Adrenal gland (tissue), 12 donors: ENCODE results near the gene NR6A1. TPM values are rescaled to one million over a fixed set of nuclear protein-coding genes. Genes with fewer than 3 reads are reported as not detected.

Source experiments
- DNase-seq, 7 donors: peaks; one replicate each; pipeline ENCODE4 v3.0.0-alpha.2; 2019 to 2020
- H3K27ac ChIP-seq, 5 donors: fragments of 200-600 bp; sonication (generic) in 4 of 5; 1 replicate in 3 of 5; 2 replicates in 2 of 5; pipeline versions ENCODE4 v1.5.1 to v1.8.0; 2016 to 2020; ENCODE audit warnings: mild to moderate bottlenecking in 1 of 5
- H3K27me3 ChIP-seq: fragments of 200-600 bp; 2 replicates; pipeline ENCODE4 v1.8.0; 2021
- H3K36me3 ChIP-seq, 2 donors: fragments of 200-600 bp; replicated peaks in 1 of 2; 1 replicate in 1 of 2; 2 replicates in 1 of 2; pipeline versions ENCODE4 v1.5.1 to v1.8.0; 2018 to 2022
- H3K4me1 ChIP-seq, 2 donors: fragments of 200-600 bp; replicated peaks in 1 of 2; 1 replicate in 1 of 2; 2 replicates in 1 of 2; pipeline versions ENCODE4 v1.5.1 to v1.8.0; 2018 to 2021
- H3K4me3 ChIP-seq, 4 donors: fragments of 200-600 bp; sonication (generic) in 3 of 4; one replicate each; pipeline ENCODE4 v1.5.1; 2016 to 2018
- H3K9me3 ChIP-seq, 3 donors: fragments of 200-600 bp; sonication (generic) in 1 of 3; replicated peaks in 1 of 3; 1 replicate in 2 of 3; 2 replicates in 1 of 3; pipeline versions ENCODE4 v1.5.1 to v1.8.0; 2016 to 2021
- POLR2A ChIP-seq, 2 donors: fragments of 450-650 bp; IDR thresholded peaks; one replicate each; pipeline ENCODE4 v1.6.1; 2017; ENCODE audit warnings: antibody characterized with exemption in 2 of 2, mild to moderate bottlenecking in 2 of 2, moderate library complexity in 1 of 2
- WGBS, 4 donors: extraction: QIAGEN DNeasy Blood & Tissue Kit in 2 of 4; methylation state at CpG; one replicate each; pipeline versions ENCODE4 v1.1.5 to v1.1.7; 2013 to 2017; 5-methylcytosine and 5-hydroxymethylcytosine counted together
- intact Hi-C, 2 donors: fragments of 100-400 bp; cut with DNase I; formaldehyde crosslinking; loops; one replicate each; pipeline versions ENCODE4 v1.14.1 to v1.15.0; 2022 to 2023
- polyA plus RNA-seq, 3 donors: library from polyadenylated mRNA; stranded (reverse); fragments of 200-250 nt in 2 of 3; fragments of 350-450 nt in 1 of 3; fragmentation: Illumina TruSeq in 1 of 3; extraction: RNeasy Lipid Tissue Mini Kit (QIAGEN cat#74804) in 1 of 3; gene quantifications; one replicate each; pipeline ENCODE4 v1.2.3, GENCODE V29; 2013 to 2014
- total RNA-seq, 9 donors: library from RNA; depleted of rRNA in 4 of 9; stranded (reverse); fragments of >200 nt in 4 of 9; fragments of 120-200 nt in 1 of 9; fragmentation: NEBNext Ultra II Directional in 1 of 9; extraction: Animal tissue kit (Norgen Biotek cat#: 25700) in 1 of 9; gene quantifications; one replicate each; pipeline versions ENCODE4 v1.1.0 to v1.2.4, GENCODE V29; 2013 to 2023
- TF ChIP-seq, protein P1 (sequence below), 6 experiments: fragments of 450-650 bp in 4 of 6; fragments of 200-600 bp in 2 of 6; sonication (generic) in 1 of 6; IDR thresholded peaks; 1 replicate in 5 of 6; 2 replicates in 1 of 6; pipeline versions ENCODE4 v1.5.1 to v1.8.0; 2016 to 2021; ENCODE audit warnings: antibody characterized with exemption in 6 of 6, mild to moderate bottlenecking in 2 of 6, moderate library complexity in 1 of 6
- donor health status: healthy with polysubstance abuse.
- donor health status: Bipolar disorder and iron deficiency.
- donor health status: DM: yes; HTN: yes; CAD: no.
- donor health status: DM: no; HTN: no; CAD: no.
- donor health status: DM: no; HTN: no; CAD: no.
- donor health status: DM: yes; HTN: yes; CAD: no.

NR6A1 gene
- total and polyA plus RNA-seq, 12 donors, result 0.46 to 9.8 (median 1.5) TPM

DNA sequence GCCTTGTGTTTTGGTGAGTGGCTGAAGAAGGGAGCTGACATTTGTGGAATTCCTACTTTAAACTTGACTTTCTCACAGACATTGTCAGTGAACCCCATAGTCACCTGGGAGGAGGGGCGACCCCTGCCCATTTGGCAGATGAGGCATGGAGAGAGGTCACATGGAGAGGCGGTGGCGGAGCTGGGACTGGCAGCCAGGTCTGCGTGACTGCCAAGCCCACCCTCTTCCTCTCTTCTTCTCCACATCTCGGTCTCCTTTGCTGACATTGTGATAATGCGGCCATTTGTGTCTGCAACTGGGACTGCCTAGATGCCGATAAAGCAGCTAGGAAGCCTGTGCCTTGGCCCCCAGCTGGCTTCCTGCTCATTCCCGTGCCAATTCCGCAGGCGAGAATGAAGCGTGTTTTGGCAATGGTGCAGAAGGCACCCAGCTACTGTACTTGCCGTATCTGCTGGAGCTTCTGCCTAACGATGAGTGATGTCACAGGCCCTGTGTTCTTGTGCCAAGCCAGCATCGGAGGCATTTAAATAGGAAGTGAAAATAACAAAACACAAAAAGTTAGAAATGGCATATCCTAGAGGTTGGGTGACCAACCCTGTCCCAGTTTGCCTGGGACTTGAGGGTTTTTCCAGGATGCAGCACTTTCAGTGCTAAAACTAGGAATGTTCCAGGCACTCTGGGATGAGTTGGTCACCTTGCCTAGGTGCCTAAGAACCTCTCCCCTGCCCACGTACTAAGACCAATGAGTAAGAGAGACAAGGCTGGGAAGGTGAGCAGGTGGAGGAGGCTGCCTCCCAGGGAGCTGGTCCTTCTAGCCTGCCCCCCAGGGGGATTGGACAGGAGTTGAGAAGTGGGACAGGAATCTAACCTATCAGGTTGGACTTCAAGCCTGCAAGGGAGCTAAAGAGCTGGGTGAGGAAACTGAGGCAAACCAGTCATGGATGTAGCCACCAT lies 29.5 kb upstream of the NR6A1 start:
- 38 to 47% (median 43%) methylated on average over 14 to 15 of the region's 15 CpGs for WGBS, 4 donors
- intact Hi-C loops, result no loop called here
- H3K4me1 ChIP-seq, result no peaks in the 10 kb centered on the region
- no peak overlapping the region for H3K4me3 ChIP-seq
- peak overlapping the region in 1 of 5 donors; percentile 31 for H3K27ac ChIP-seq
- no peaks in the 10 kb centered on the region for H3K9me3 ChIP-seq
- DNase-seq, result peak in 6 of 7 donors; percentile 57 to 87 (median 72)
- H3K27me3 ChIP-seq, result no peaks in the 10 kb centered on the region
- TF ChIP-seq, protein P1, sequence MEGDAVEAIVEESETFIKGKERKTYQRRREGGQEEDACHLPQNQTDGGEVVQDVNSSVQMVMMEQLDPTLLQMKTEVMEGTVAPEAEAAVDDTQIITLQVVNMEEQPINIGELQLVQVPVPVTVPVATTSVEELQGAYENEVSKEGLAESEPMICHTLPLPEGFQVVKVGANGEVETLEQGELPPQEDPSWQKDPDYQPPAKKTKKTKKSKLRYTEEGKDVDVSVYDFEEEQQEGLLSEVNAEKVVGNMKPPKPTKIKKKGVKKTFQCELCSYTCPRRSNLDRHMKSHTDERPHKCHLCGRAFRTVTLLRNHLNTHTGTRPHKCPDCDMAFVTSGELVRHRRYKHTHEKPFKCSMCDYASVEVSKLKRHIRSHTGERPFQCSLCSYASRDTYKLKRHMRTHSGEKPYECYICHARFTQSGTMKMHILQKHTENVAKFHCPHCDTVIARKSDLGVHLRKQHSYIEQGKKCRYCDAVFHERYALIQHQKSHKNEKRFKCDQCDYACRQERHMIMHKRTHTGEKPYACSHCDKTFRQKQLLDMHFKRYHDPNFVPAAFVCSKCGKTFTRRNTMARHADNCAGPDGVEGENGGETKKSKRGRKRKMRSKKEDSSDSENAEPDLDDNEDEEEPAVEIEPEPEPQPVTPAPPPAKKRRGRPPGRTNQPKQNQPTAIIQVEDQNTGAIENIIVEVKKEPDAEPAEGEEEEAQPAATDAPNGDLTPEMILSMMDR (IDR thresholded peaks at IDR 0.05), result no peak
- H3K36me3 ChIP-seq, result no peaks in the 10 kb centered on the region

DNA sequence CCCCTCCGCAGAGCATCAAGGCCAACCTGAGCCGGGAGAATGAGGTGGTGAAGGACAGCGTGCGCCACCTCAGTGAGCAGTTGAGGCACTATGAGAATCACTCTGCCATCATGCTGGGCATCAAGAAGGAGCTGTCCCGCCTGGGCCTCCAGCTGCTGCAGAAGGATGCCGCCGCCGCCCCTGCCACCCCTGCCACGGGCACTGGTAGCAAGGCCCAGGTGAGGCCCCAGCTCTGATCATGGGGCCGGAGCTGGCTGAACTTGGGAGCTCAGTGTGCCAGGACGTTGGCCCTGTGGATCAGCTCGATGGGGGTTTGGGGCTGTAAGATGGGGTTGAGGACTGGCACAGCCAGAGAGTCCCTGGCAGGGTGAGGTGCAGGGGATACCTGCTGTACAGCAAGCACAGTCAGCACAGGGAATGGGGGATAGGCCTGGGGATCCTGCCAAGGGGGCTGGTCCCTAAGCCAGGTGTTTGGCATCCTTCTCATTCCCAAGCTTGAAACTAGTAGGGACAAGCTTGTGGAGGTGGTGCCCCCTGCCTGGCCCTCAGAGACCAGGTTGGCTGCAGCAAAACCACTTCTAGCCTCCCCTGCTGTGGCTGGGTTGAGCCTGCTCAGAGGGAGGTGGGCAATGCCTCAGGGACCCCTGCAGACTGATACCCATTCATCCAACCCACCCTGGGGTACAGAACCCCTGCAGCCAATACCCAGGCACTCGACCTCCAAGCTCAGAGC lies 28.3 kb upstream of the NR6A1 start:
- H3K27ac ChIP-seq, result peak overlapping the region in 1 of 5 donors; percentile 31

DNA sequence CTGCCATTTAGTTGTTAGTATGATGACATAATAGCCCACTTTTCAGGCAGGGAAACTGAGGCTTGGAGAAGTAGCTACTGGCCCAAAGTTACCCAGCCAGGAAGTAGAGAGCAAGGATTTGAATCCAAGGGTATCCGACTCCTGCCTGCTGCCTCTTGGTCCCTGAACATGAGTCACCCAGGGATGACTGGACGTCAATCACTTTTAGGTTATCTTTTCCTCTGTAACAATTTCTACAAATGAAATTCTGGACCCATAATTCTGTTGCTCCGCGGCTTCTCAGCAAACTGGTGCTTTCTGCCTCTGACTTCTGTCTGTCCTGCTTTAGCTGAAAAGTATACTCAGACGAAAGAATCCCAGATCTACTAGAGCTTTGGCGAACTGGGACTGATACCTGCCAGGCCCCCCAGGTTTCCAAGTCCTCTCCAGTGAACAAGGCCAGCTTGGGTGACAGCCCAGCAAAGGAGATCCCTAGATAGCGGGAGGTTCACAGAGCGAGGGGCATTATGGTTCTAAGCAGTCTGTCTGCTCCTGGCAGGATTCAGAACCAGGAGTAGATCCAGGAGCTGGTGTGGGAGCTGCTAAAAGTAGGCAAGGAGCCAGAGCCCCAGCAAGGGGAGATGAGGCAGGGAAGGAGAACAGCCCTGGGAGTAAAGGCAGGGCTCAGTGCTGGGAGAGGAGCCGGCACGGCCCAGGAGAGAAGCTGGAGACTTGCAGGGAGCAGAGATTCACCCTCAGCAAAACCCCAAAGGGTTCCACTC lies 26.4 kb upstream of the NR6A1 start:
- H3K9me3 ChIP-seq, result no peaks in the 10 kb centered on the region
- DNase-seq, result peak in 1 of 7 donors; percentile 41
- WGBS, 4 donors, result 45 to 67% (median 63%) methylated on average over 9 to 10 of the region's 10 CpGs
- TF ChIP-seq, protein P1 (IDR thresholded peaks at IDR 0.05), result no peak
- TF ChIP-seq POLR2A (IDR thresholded peaks at IDR 0.05), result no peak
- H3K4me1 ChIP-seq, result peaks cover 0 to 9% of the 10 kb centered on the region in 2 donors
- no peaks in the 10 kb centered on the region for H3K27me3 ChIP-seq
- no peaks in the 10 kb centered on the region for H3K36me3 ChIP-seq
- peak overlapping the region in 1 of 5 donors; percentile 87 for H3K27ac ChIP-seq
- no peak overlapping the region for H3K4me3 ChIP-seq
- intact Hi-C loops, result no loop called here

More for the DNA sequence above, 28.3 kb upstream of the NR6A1 start:
- H3K36me3 ChIP-seq, result no peaks in the 10 kb centered on the region
- 70 to 82% (median 78%) methylated on average over 6 to 13 of the region's 13 CpGs for WGBS, 4 donors
- TF ChIP-seq, protein P1 (IDR thresholded peaks at IDR 0.05), result no peak
- no peak for TF ChIP-seq POLR2A (IDR thresholded peaks at IDR 0.05)
- intact Hi-C loops, result no loop called here
- no peaks in the 10 kb centered on the region for H3K9me3 ChIP-seq
- no peak overlapping the region for H3K4me3 ChIP-seq
- no peak for DNase-seq
- H3K4me1 ChIP-seq, result no peaks in the 10 kb centered on the region
- no peaks in the 10 kb centered on the region for H3K27me3 ChIP-seq
